Stimulated activated CD8-positive, alpha-beta memory T cell treated with anti-CD3 and anti-CD28 coated beads, Interleukin-12 subunit alpha, Interleukin-12 subunit beta, amount 100 ng/mL, for 24 hours (primary cell): Measurements from ENCODE around the gene CHRNA9.
"Not testable (repeated sequence)": the region's sequence is repeated elsewhere in the genome, so short reads cannot be mapped to it uniquely, and the experiment has no call there.

Source experiments
- DNase-seq: peaks from one replicate; pipeline ENCODE4 v3.0.0-alpha.2; 2020; ENCODE audit errors: extremely low read depth

The CHRNA9 gene

GRCh38 chr4:40334591-40335524 lies at the start of gene CHRNA9:
Gene CHRNA9, plus strand, starts transcription at chr4:40335333. Its CDS starts 135 bp downstream, at chr4:40335468.
- no peak for DNase-seq

GRCh38 chr4:40285692-40286091 lies 49.4 kb upstream of the CHRNA9 start:
- DNase-seq, result no peak

DNA sequence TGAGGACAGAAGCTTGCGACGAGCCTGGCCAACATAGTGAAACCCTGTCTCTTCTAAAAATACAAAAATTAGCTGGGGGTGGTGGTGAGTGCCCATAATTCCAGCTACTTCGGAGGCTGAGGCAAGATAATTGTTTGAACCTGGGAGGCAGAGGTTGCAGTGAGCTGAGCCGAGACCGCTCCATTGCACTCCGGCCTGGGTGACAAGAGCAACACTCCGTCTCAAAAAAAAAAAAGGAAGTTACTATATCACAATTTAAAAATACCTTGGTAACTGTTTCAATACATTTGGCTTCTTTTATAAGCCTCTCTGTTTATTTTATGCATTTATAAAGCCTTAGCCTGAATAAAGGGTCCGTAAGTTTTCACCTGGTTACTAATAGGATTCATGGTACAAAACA lies 46.6 kb upstream of the CHRNA9 start:
- DNase-seq, result no peak

DNA sequence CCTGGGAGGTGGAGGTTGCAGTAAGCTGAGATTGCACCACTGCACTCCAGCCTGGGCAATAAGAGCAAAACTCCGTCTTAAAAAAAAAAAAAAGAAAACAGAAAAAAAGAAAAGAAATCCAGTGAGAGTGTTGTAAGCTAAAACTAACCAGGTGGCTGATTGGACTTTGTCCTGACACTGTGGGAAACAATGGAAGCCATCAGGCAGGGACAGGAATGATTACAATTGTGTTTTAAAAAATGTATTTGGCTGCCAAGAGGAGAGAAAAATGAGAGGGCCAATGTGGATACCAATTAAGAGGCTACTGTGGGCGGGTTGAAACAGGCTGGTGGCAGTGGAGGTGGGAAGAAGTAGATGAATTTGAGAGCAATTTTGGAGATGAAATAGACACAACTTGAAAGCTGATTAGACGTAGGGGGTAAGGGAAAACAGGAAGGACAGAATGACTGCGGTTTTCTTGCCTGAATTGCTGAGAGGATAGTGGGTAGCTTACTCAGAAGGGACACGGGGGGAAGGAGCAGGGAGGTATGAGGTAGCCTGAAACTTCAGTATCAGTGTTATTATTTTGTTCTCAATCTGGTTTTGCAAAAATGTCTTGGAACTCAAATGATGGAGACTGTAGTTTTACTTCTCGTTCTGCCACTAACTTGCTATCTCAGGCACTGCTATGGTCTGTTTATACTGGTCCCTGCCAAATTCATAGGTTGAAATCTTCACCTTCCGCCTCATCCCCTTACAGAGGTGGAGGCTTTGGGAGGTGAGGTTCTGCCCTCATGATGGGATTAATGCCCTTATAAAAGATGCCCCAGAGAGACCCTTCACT lies 45.6 kb upstream of the CHRNA9 start:
- DNase-seq, result no peak

DNA sequence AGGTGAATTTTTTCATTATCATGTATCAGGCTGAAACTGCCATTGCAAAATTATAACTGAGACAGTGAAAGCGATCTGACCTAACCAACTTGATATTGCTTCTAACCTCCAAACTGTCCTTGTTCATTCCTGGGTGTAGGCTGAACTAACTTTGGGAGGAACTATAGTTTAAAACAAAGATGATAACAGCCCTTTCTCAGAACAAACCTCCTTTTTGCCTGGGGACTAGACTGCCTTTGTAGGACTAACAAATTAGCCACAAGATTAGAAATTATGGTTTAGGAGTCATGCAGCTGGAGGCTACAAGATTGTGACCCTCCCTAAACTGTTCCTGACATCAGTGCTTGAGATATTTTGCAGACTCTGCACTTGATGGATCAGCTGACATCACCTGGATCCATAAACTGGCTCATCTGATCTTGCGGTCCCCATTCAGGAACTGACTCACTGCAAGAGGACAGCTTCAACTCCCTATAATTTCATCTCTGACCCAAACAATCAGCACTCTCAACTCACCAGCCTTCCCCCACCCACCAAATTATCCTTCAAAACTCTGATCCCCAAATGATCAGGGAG lies 44.4 kb upstream of the CHRNA9 start:
- DNase-seq, result not testable (repeated sequence)

- DNase-seq, result no peak
Measured at GRCh38 chr4:40292313-40292759, 42.8 kb upstream of the CHRNA9 start.

DNA sequence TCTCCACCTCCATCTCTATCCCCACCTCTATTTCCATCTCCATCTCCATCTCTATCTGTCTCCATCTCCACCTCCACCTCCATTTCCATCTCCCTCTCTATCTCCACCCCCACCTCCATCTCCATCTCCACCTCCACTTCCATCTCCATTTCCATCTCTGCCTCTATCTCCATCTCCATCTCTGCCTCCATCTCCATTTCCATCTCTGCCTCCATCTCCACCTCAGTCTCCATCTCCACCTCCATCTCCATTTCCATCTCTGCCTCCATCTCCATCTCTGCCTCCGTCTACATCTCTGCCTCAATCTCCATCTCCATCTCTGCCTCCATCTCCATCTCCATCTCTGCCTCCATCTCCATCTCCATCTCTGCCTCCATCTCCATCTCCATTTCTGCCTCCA lies 40.8 kb upstream of the CHRNA9 start:
- no peak for DNase-seq

GRCh38 chr4:40295030-40295429 lies 40.1 kb upstream of the CHRNA9 start:
- not testable (repeated sequence) for DNase-seq

DNA sequence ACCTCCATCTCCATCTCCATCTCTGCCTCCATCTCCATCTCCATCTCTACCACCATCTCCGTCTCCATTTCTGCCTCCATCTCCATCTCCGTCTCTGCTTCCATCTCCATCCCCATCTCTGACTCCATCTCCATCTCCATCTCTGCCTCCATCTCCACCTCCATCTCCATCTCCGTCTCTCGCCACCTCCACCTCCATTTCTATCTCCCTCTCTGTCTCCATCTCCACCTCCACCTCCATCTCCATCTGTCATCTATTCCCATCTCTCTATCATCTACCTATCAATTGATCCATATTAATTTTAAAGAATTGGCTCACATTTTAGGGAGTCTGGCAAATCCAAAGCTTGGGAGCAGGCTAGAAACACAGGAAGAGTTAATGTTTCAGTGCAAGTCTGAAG lies 39.6 kb upstream of the CHRNA9 start:
- no peak for DNase-seq

DNA sequence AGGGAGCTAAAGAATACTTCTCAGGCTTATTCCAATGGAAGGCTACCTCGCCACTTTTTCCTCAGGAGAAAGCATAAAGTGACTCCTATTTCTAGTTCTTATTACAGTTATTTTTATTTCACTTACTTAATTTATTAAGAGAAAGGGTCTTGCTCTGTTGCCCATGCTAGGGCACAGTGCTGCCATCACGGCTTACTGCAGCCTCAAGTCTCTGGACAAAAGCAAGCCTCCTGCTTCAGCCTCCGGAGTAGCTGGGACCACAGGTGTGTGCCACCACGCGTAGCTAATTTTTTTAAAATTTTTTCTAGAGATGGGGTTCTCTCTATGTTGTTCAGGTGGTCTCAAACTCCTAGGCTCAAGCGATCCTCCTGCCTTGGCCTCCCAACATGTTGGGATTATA lies 36.0 kb upstream of the CHRNA9 start:
- DNase-seq, result no peak

DNA sequence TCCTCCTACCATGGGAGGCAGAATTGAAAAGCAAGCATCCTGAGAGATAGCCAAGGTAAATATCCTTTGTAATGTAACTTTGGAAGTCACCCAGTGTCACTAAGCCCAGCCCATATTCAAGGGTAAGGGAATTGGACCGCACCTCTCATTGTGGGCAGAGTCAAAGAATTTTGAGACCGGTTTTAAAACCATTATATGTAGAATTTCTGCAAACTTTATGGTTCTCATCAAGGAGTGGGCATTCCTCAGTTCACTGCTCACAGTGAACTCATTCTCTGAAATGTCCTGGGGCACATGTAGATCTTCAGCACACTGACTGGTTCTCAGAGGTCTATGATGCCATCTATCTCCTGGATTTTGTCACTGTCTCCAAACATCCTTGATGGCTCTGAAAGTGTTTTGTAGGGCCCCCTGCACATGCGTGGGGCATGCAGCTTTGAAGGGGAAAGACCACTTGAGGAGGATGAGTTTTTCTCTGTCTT lies 35.3 kb upstream of the CHRNA9 start:
- no peak for DNase-seq

DNA sequence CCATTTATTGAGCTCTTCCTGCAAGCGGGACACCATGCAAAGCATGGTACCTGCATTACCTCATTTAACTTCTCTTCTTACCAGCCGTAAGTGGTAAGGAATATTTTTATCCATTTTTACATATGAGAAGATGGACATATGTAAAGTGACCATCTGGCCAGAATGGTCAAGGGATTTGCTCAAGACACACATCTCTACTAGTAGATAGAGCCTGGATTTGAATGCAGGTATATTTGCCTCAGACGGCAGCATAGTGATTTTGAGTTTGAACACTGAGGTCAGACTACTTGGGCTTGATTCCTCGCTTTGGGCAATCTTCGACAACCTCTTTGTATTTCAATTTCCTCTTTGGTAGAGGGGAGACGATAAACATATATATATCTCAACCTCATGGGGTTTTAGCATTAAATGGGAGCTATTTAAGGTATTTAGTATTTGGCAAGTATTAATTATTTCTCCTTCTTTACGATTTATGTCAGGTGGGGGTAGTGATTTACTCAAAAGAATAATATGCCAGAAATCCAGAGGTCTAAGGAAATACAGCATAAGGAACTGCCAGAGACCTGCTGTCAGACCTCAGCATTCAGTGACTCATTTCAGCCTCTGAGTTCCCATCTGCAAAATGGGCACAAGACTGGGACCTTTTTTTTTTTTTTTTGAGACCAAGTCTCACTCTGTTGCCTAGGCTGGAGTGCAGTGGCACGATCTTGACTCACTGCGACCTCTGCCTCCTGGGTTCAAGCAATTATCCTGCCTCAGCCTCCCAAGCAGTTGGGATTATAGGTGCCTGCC lies 34.6 kb upstream of the CHRNA9 start:
- no peak for DNase-seq

DNA sequence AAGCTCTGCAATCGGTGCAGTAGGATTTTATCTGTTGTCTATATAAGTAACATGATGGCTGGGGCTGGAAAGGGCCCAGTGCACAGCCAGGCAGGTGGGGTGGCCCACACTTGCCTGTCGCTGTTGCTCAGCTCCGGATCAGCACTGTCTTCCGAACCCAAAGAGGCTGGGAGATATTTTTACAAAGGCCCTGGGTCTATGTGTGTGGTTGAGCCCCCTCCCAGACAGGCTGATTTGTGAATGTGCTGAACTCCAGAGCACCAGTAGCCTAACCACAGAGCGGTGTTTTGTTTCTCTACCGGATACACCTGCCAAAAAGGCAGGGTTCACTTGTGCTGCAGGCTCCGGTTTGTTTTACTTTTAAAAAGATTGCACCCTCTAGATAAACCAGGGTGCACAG lies 33.5 kb upstream of the CHRNA9 start:
- DNase-seq, result no peak

DNA sequence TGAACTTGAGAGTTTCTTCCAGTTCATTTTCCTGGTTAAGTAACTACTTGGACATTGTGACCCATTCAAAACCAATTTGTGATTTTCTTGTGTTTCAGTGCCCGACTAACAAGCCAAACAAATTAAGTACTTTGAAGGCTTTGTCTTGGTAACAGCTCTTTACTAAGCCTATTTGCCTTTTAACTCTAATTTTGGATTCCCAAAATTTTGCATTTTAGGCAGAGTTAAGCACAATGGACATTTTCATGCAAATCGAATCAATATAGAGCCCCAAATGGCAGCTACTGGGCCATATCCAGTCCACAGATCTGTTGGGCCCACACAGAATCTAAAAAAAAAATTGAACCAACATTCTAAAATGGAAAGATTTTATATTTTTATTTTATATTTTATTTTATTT lies 31.4 kb upstream of the CHRNA9 start:
- DNase-seq, result no peak

GRCh38 chr4:40305328-40306170 lies 29.6 kb upstream of the CHRNA9 start:
- peak; percentile 32 for DNase-seq

DNA sequence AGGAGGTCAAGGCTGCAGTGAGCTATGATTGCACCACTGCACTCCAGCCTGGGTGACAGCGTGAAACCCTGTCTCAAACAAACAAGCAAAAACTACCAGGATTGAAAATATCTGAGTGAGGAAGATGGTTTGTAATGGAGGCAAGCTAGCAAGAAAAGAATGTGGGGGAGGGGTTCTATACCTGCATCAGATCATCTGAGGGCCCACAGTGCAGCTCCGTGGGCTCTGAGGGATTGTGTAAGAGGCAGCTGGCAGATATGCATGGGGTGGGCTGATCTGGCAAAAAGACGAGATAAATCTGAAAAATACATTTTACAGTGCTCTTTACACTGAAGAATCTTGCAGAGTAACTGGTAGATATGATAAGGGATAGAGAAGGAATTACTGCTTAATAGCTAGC lies 28.9 kb upstream of the CHRNA9 start:
- no peak for DNase-seq

DNA sequence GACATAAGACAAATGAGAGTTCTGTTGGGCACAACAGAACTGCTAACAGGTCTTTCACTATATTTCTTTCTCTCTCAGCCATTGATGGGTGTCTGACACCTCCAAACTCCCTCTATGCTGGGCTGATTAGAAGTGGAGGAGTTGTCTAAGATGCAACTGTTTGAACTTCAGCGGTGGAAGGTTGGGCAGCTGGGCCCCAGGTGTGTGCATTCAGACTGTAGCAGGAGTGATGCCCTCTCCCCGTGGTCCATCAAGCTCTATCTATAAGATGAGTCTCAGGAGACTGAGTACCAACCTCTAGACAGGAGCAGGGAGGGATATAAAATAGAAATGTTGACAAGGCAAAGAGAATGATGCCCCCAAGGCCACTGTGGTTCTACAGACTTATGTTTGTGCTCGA lies 28.2 kb upstream of the CHRNA9 start:
- no peak for DNase-seq

DNA sequence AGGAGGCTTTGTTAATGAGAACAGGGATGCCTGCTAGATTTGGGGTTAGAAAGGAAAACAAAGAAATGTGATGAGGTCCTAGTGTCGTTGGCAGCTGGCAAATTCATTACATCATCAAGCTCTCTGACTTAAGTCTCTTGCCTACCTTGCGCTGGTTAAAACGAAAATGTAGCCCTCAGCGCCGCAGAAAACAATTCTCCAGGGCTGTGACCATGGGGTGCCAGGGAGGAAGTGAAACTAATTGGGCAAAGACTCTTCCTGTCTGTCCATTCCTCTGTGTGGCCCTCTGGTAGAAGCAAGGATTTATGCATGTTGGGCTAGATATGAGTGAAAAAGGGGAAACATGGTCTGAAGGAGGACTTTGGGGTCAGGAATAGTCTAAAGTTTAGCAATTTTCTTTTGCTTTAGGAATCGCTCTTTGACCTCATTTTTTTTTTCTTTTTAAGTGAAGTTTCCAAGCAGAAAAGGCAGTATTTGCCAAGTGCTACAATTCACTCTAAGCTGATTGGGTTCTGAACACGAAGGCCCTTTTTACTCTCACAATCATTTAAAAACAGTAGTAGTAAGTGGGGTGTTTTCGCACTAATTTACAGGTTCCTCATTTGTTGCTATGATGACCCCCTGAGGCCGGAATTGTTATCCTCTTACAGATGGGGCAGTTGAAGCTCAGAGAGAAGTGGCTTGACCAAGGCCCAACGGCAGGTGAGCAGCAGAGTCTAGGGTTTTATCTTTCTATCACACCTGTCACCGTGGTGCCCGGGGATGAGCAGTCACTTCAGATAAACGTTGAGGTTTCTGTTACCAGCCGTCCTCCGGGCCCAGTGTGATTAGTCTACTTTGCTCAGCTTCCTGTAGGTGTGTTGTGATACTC lies 27.3 kb upstream of the CHRNA9 start:
- DNase-seq, result no peak

DNA sequence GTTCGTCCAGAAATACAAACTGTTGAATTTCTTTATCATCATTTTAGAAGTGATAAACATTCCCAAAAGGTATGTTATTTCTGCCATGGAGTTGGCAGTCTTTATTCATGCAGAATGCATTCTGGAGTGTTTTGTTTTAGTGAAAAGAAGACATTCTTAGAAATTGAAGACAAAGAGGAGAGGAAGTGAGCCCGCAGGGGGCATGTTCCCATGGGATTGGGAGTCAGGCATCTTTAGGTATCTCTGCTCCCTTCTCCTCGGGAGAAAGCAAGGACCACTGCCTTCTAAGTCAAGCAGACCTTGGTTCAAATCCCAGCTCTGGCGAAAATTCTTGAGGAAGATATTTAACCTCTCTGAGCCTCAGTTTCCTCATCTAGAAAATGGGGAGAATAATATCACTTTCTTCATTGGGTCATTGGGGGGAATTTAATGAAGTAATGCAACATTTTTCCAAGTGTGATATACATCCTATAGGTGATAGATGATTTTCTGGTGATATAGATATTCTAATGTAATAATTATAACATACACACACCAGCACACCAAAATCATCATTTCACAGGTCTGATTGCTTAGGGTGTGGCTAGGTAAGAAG lies 26.5 kb upstream of the CHRNA9 start:
- no peak for DNase-seq
